Smooth muscle cell (in vitro differentiated cells): ENCODE results near the gene ASTN1. TPM values are rescaled to one million over a fixed set of nuclear protein-coding genes. Genes with fewer than 3 reads are reported as not detected.

ENCODE experiments used
- DNase-seq: peaks from one replicate; lab custom pipeline; 2025; ENCODE audit not compliant: unreplicated experiment; lab: John Stamatoyannopoulos, UW
- H2AFZ ChIP-seq: fragments of 200-600 bp; sonication (generic); 2 replicates; pipeline ENCODE4 v1.6.0; 2016; ENCODE audit warnings: antibody characterized with exemption, low read depth, mild to moderate bottlenecking
- H3F3A ChIP-seq: fragments of 200-600 bp; sonication (generic); 2 replicates; pipeline ENCODE4 v1.6.0; 2017; ENCODE audit warnings: antibody characterized with exemption, low read depth
- H3K27ac ChIP-seq: fragments of 200-600 bp; sonication (generic); 2 replicates; pipeline ENCODE4 v1.5.1; 2016; ENCODE audit warnings: low read depth, mild to moderate bottlenecking
- H3K27me3 ChIP-seq: fragments of 200-600 bp; sonication (generic); 2 replicates; pipeline ENCODE4 v1.6.1; 2016; ENCODE audit warnings: low read depth, mild to moderate bottlenecking
- H3K36me3 ChIP-seq: fragments of 200-600 bp; sonication (generic); 2 replicates; pipeline ENCODE4 v1.5.1; 2016; ENCODE audit warnings: low read depth
- H3K4me1 ChIP-seq: fragments of 200-600 bp; sonication (generic); 2 replicates; pipeline ENCODE4 v1.5.1; 2016; ENCODE audit warnings: low read depth
- H3K4me2 ChIP-seq: fragments of 200-600 bp; sonication (generic); 2 replicates; pipeline ENCODE4 v1.6.0; 2016; ENCODE audit warnings: mild to moderate bottlenecking
- H3K4me3 ChIP-seq: fragments of 200-600 bp; sonication (generic); 2 replicates; pipeline ENCODE4 v1.5.1; 2016; ENCODE audit warnings: mild to moderate bottlenecking
- H3K79me2 ChIP-seq: fragments of 200-600 bp; sonication (generic); 2 replicates; pipeline ENCODE4 v1.6.0; 2016; ENCODE audit warnings: low read depth, mild to moderate bottlenecking
- H3K9ac ChIP-seq: fragments of 200-600 bp; sonication (generic); 2 replicates; pipeline ENCODE4 v1.6.0; 2016; ENCODE audit warnings: low read depth
- H3K9me3 ChIP-seq: fragments of 200-600 bp; sonication (generic); replicated peaks from 2 replicates; pipeline ENCODE4 v1.5.1; 2016; ENCODE audit warnings: low read depth
- H4K20me1 ChIP-seq: fragments of 200-600 bp; sonication (generic); 2 replicates; pipeline ENCODE4 v1.6.0; 2016; ENCODE audit warnings: low read depth
- WGBS: methylation state at CpG from one replicate; pipeline ENCODE4 v1.1.7; 2016; ENCODE audit warnings: low lambda C conversion rate; 5-methylcytosine and 5-hydroxymethylcytosine counted together
- polyA plus RNA-seq: library from polyadenylated mRNA; unstranded; fragments of >200 nt; fragmentation: Nextera tagmentation; extraction: Ambion mirVana; gene quantifications from 2 replicates; pipeline ENCODE4 v1.2.1, GENCODE V29; 2016
- total RNA-seq: library from RNA; depleted of rRNA; stranded (reverse); fragments of >200 nt; gene quantifications from 2 replicates; pipeline ENCODE4 v1.2.3, GENCODE V29; 2014
- TF ChIP-seq, protein P1 (sequence below): fragments of 200-600 bp; sonication (generic); IDR thresholded peaks from 2 replicates; pipeline ENCODE4 v1.5.1; 2017; ENCODE audit warnings: borderline replicate concordance, mild to moderate bottlenecking, antibody characterized with exemption; ENCODE audit not compliant: insufficient read depth, poor library complexity, severe bottlenecking

Gene ASTN1
- total and polyA plus RNA-seq, 2 experiments from 2014 or later, result 0.04 TPM; not detected in 1

GRCh38 chr1:177126267-177126666, 38.2 kb downstream of the ASTN1 start:
- Histone ChIP-seq H3F3A (no peaks in the 10 kb centered on the region), H3K36me3 (no peaks in the 10 kb centered on the region), H3K27me3 (peaks cover 27% of the 10 kb centered on the region), H3K9me3 (no peaks in the 10 kb centered on the region), H2AFZ (no peak overlapping the region), H3K4me3 (no peak overlapping the region), H3K4me1 (no peaks in the 10 kb centered on the region), H3K9ac (no peak overlapping the region), H3K4me2 (no peak overlapping the region), H4K20me1 (no peaks in the 10 kb centered on the region), H3K79me2 (no peaks in the 10 kb centered on the region), H3K27ac (no peak overlapping the region)
- 74% methylated on average over 3 of the region's 3 CpGs for WGBS
- DNase-seq, result no peak
- TF ChIP-seq, protein P1, sequence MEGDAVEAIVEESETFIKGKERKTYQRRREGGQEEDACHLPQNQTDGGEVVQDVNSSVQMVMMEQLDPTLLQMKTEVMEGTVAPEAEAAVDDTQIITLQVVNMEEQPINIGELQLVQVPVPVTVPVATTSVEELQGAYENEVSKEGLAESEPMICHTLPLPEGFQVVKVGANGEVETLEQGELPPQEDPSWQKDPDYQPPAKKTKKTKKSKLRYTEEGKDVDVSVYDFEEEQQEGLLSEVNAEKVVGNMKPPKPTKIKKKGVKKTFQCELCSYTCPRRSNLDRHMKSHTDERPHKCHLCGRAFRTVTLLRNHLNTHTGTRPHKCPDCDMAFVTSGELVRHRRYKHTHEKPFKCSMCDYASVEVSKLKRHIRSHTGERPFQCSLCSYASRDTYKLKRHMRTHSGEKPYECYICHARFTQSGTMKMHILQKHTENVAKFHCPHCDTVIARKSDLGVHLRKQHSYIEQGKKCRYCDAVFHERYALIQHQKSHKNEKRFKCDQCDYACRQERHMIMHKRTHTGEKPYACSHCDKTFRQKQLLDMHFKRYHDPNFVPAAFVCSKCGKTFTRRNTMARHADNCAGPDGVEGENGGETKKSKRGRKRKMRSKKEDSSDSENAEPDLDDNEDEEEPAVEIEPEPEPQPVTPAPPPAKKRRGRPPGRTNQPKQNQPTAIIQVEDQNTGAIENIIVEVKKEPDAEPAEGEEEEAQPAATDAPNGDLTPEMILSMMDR, result no peak

- 76% methylated on average over 4 of the region's 4 CpGs for WGBS
- H3K4me2 ChIP-seq, result no peak overlapping the region
- H4K20me1 ChIP-seq, result no peaks in the 10 kb centered on the region
- TF ChIP-seq, protein P1, result no peak
- DNase-seq, result no peak
- H3K4me1 ChIP-seq, result no peaks in the 10 kb centered on the region
- no peaks in the 10 kb centered on the region for H3F3A ChIP-seq
- no peaks in the 10 kb centered on the region for H3K79me2 ChIP-seq
- no peak overlapping the region for H3K9ac ChIP-seq
- H3K27me3 ChIP-seq, result peaks cover 34% of the 10 kb centered on the region
- H3K36me3 ChIP-seq, result no peaks in the 10 kb centered on the region
- no peak overlapping the region for H2AFZ ChIP-seq
- no peak overlapping the region for H3K4me3 ChIP-seq
- H3K27ac ChIP-seq, result no peak overlapping the region
- H3K9me3 ChIP-seq, result no peaks in the 10 kb centered on the region
Measured at GRCh38 chr1:177124577-177125278, 39.8 kb downstream of the ASTN1 start.

GRCh38 chr1:177122461-177123251, 41.9 kb downstream of the ASTN1 start:
- Histone ChIP-seq H3K27ac (no peak overlapping the region), H3K9me3 (no peaks in the 10 kb centered on the region), H3K4me2 (no peak overlapping the region), H4K20me1 (no peaks in the 10 kb centered on the region), H3K9ac (no peak overlapping the region), H2AFZ (no peak overlapping the region), H3K36me3 (no peaks in the 10 kb centered on the region), H3F3A (no peaks in the 10 kb centered on the region), H3K79me2 (no peaks in the 10 kb centered on the region), H3K4me1 (no peaks in the 10 kb centered on the region), H3K27me3 (peaks cover 45% of the 10 kb centered on the region), H3K4me3 (no peak overlapping the region)
- no peak for DNase-seq
- TF ChIP-seq, protein P1, result no peak
- WGBS, result 88% methylated on average over 12 of the region's 12 CpGs
